ENCODE data around the gene ITPA. TPM values are rescaled to one million over a fixed set of nuclear protein-coding genes. Genes with fewer than 3 reads are reported as not detected.
"Not testable (repeated sequence)": the region's sequence is repeated elsewhere in the genome, so short reads cannot be mapped to it uniquely, and the experiment has no call there.

Gene ITPA
- total RNA-seq, 6 experiments from 2014 or later: 62.3 to 76.7 (median 70.2) TPM

DNA sequence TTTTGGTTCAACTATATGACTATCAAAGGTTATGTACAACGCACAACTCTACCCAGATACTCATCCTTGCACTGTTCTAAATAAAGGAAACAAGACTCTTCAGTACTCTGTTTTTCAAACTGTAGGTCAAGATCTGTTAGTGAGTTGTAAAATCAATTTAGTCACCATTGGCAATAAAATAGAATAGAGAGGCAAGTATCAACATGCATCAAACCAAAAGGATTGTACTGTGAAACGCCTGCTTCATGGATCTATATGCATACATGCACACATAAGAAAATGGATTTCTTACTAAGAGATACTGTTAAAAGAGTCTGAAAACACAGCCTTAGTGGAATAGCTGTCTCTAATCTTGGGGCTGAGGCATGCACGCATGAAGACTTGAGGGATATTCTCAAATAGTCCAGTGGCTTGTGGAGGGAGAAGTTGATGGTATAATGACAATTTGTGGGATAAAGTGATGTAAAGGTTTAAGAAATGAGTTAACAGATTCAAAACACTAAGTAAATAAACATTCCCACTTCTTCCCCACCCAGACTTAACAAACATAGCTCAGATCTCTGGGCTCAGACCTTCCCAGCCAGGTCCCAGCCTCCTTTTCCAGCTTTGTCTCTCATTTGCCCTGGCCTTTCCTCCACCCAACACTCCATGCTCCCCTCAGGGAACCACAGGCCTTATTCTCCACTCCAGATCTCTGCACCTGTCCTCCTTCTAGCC is 25.2 kb upstream of the ITPA start:
- Mint-ChIP-seq H3K27ac (no peak overlapping the region), H3K36me3 (ENCODE audit: low read depth) (no peaks in the 10 kb centered on the region)

DNA sequence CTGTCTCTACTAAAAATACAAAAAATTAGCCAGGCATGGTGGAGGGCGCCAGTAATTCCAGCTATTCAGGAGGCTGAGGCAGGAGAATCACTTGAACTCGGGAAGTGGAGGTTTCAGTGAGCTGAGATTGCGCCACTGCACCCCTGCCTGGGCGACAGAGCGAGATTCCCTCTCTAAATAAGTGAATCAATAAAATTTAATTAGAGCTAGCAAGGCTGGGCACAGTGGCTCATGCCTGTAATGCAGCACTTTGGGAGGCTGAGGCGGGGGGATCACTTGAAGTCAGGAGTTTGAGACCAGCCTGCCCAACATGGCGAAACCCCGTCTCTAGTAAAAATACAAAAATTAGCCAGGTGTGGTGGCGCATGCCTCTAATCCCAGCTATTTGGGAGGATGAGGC is 21.4 kb upstream of the ITPA start:
- H3K4me3 Mint-ChIP-seq; H3K36me3 Mint-ChIP-seq (ENCODE audit: low read depth); H3K9me3 Mint-ChIP-seq; DNase-seq; H3K27me3 Mint-ChIP-seq (ENCODE audit: insufficient read depth); H3K27ac Mint-ChIP-seq; H3K4me1 Mint-ChIP-seq (ENCODE audit: low read depth): not testable (repeated sequence)

More for the DNA sequence above, 25.2 kb upstream of the ITPA start:
- H3K27me3 Mint-ChIP-seq (ENCODE audit: insufficient read depth): no peaks in the 10 kb centered on the region
- no peak overlapping the region for H3K4me3 Mint-ChIP-seq
- no peaks in the 10 kb centered on the region for H3K4me1 Mint-ChIP-seq (ENCODE audit: low read depth)
- DNase-seq: no peak
- TF ChIP-seq, protein P1, sequence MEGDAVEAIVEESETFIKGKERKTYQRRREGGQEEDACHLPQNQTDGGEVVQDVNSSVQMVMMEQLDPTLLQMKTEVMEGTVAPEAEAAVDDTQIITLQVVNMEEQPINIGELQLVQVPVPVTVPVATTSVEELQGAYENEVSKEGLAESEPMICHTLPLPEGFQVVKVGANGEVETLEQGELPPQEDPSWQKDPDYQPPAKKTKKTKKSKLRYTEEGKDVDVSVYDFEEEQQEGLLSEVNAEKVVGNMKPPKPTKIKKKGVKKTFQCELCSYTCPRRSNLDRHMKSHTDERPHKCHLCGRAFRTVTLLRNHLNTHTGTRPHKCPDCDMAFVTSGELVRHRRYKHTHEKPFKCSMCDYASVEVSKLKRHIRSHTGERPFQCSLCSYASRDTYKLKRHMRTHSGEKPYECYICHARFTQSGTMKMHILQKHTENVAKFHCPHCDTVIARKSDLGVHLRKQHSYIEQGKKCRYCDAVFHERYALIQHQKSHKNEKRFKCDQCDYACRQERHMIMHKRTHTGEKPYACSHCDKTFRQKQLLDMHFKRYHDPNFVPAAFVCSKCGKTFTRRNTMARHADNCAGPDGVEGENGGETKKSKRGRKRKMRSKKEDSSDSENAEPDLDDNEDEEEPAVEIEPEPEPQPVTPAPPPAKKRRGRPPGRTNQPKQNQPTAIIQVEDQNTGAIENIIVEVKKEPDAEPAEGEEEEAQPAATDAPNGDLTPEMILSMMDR (IDR thresholded peaks at IDR 0.05): no peak
- no peaks in the 10 kb centered on the region for H3K9me3 Mint-ChIP-seq

- no peak for DNase-seq
- no peak overlapping the region for H3K27ac Mint-ChIP-seq
- peaks cover 9% of the 10 kb centered on the region for H3K36me3 Mint-ChIP-seq (ENCODE audit: low read depth)
- H3K27me3 Mint-ChIP-seq (ENCODE audit: insufficient read depth): no peaks in the 10 kb centered on the region; the same call in 1 of the 2 replicates
- H3K4me1 Mint-ChIP-seq (ENCODE audit: low read depth): no peaks in the 10 kb centered on the region
- no peaks in the 10 kb centered on the region for H3K9me3 Mint-ChIP-seq
- no peak overlapping the region for H3K4me3 Mint-ChIP-seq
- TF ChIP-seq, protein P1 (IDR thresholded peaks at IDR 0.05): no peak
These were observed 20.4 kb upstream of the ITPA start for GRCh38 chr20:3188823-3189413.

DNA sequence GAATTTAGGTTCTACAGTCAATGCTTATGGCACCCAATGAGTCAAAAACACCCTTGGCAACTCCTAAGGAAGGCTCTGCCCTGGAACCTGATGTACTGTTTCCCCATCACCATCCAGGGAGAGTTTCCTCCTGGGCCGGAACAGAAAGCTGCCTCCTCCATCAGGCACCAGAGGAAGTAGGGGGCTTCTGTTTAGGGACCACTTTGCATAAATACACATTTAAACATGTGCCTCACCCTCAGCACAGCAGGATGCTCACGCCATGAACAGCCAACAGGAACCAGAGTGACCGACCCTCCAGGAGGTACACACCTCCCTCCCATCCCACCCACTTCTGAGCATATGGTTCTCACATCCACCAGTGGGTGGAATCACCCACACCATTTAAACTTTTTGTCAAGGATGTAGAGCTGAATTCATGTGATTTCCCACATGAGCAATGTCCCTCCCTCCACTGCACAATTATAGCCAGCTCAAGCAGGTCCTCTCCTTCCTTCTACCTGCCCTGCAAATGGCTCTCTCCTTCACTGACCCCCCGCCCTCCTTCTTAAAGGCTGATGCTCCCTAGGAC is 19.7 kb upstream of the ITPA start:
- Mint-ChIP-seq H3K36me3 (ENCODE audit: low read depth) (peaks cover 9% of the 10 kb centered on the region), H3K9me3 (no peaks in the 10 kb centered on the region), H3K4me3 (no peak overlapping the region)

GRCh38 chr20:3190681-3191111 is 18.6 kb upstream of the ITPA start:
- Mint-ChIP-seq H3K36me3 (ENCODE audit: low read depth) (peaks cover 14% of the 10 kb centered on the region), H3K9me3 (no peaks in the 10 kb centered on the region), H3K27me3 (ENCODE audit: insufficient read depth) (no peaks in the 10 kb centered on the region; the same call in 1 of the 2 replicates), H3K4me1 (ENCODE audit: low read depth) (no peaks in the 10 kb centered on the region), H3K27ac (no peak overlapping the region), H3K4me3 (no peak overlapping the region)
- no peak for DNase-seq
- TF ChIP-seq, protein P1 (IDR thresholded peaks at IDR 0.05): no peak

More for the DNA sequence above, 19.7 kb upstream of the ITPA start:
- H3K27ac Mint-ChIP-seq: no peak overlapping the region; the same call in 1 of the 2 replicates
- DNase-seq: no peak
- H3K27me3 Mint-ChIP-seq (ENCODE audit: insufficient read depth): no peaks in the 10 kb centered on the region; the same call in 1 of the 2 replicates
- no peaks in the 10 kb centered on the region for H3K4me1 Mint-ChIP-seq (ENCODE audit: low read depth)
- TF ChIP-seq, protein P1 (IDR thresholded peaks at IDR 0.05): no peak
